Activated gamma-delta T cell treated with Interleukin-2 at 50 U/mL for 16 hours (primary cell): ENCODE data around the gene HPS4.

Experiments
- DNase-seq: peaks from one replicate; pipeline ENCODE4 v3.0.0-alpha.2; 2020

The HPS4 gene

DNA sequence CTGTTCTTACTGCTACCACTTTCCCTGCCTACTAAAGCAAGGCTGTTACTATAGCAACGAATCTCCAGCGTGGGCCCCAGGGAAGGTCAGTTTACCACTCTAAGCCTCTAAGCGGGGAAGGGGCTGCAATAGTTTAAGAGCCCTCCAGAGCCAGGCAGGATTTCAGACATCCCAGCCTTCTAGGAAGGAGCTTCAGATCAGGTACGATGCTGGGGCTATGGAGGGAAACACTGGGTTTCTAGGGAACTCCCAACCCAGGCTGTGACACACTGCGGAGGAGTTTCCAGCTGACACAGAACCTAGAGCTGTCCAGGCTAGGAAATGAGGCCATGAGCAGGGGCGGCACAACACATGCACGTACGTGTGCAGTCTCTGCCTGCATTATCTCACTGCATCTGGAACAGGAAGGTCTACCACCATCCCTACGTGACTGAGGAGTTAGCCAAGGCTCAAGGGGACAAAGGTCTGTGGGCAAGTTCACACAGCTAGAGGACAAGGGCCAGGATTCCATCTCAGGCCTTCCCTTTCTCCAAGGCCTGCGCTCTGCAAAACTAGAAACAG is 20.4 kb downstream of the HPS4 start:
- no peak for DNase-seq

DNA sequence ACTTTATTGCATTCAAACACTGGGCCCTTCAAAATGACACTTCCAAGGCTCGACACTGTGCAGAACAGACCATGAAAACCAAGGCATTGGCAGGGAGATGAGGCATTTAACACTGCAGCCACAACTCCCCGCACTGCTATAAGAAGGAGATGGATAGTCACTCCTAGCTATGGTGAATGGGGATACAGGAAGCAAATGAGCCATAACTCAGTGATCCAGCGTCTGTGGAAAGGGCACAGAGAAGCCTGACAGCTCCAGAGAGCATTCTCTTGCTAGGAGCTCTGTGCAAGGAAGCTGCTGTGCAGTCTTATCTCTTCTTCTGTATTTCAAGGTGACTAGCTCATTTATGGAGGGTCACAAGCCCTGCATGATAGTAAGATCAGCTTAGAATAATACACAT is 20.9 kb downstream of the HPS4 start:
- no peak for DNase-seq

GRCh38 chr22:26462051-26462450 is 21.5 kb downstream of the HPS4 start:
- no peak for DNase-seq

DNA sequence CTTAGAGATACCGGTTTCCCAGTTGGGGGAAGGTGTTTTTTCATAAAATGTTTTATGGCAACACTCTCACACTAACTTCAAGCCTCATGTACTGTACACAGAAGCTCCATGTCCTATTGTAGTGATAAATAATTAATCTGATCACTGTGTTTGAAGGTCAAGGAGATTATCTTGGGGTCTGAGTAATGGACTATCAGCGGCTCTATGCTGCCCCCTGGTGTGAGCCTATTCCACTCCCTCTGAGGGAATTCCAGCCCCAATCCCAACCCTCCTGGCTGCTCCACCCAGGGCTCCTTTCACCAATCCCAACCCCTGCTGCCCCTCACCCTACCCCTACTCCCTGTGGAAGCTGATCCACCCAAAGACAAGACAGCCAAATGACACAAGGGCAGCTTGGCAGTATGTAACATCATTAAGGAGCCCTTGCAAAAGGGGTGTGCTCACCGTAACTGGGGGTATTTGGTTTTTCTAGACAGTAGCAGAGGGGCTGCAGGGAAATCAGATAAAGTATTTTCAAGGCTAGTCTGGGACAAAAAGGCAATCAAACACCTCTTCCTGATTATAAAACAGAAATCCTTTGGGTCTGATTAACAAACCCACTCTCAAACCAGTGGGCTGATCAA is 22.3 kb downstream of the HPS4 start:
- peak; percentile 36 for DNase-seq

DNA sequence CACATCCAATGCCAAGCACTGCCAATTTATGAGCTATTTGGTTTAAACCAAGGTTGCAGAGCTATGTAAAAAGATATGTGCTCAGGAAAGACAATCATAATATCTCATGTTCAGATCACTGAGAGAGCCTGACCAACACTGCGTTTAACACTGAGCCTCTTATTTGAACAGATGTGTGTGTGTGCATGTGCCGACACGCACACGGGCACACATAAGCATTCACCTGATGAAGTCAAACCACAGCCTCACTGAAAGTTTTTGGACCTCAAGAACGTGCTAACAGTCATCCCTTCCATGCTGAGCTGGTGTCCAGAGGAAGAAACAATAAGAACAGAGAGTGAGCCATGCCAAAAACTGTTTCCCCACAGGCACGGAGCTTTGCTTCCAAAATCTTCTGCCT is 23.4 kb downstream of the HPS4 start:
- no peak for DNase-seq

DNA sequence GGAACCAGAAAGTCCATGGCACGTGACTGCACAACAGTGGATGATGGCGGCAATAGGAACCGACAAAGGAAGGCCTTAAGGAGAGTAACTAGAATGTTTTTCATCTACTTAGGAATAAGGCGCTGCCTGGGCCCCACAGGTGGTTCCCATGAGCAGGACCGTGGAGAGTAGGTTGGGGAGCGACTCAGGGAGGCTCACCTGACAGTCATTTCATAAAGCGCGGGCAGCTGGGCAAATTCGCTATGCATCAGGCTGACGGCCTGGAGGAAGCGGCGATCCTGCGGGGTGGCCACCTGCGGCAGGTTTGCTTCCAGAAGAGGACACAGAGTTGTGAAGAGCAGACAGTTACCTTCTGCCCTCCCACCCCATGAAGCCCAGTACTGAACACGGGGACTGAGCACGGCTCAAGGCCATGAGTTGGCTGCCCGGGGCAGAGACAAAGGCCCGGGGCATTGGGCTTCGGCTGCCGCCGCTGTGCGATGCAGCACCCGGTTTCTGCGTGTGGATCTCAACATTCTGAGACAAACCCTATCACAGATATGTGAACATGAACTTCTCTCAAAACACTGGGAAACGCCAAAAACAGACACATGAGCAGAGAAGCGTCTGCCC is 25.8 kb downstream of the HPS4 start:
- DNase-seq, result no peak

DNA sequence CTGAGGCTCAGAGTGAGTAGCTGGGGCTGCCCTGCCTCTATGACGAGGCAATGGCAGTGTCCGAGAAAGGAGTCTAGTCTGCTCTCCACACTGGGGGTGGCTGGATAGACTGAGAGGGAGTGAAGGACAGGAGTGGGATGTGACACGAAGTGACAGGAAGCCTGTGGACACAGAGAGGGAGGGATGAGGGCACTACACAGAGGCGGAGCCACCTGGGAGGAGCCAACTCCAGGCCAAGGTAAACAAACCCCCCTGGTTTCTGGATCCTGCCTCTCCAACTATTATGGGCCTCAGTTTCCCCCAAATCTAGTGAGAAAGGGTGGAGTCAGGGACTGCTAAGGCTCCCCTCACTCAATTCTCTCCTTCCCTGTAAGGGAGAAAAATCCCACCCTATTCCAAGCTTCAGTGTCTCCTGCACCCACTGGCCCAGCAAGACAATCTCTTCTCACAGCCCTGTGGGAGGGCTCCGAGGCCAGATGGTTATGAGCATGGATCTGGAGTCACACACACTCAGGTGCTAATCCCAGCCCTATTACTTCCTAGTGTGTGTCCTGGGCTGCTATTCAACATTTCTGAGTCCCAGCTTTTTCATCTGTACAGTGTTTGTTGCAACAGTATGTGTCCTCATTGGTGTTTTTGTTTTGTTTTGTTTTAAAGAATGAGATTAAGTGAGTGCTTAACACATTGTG is 29.6 kb downstream of the HPS4 start:
- DNase-seq, result no peak

GRCh38 chr22:26453216-26453615 is 30.4 kb downstream of the HPS4 start:
- DNase-seq, result no peak

DNA sequence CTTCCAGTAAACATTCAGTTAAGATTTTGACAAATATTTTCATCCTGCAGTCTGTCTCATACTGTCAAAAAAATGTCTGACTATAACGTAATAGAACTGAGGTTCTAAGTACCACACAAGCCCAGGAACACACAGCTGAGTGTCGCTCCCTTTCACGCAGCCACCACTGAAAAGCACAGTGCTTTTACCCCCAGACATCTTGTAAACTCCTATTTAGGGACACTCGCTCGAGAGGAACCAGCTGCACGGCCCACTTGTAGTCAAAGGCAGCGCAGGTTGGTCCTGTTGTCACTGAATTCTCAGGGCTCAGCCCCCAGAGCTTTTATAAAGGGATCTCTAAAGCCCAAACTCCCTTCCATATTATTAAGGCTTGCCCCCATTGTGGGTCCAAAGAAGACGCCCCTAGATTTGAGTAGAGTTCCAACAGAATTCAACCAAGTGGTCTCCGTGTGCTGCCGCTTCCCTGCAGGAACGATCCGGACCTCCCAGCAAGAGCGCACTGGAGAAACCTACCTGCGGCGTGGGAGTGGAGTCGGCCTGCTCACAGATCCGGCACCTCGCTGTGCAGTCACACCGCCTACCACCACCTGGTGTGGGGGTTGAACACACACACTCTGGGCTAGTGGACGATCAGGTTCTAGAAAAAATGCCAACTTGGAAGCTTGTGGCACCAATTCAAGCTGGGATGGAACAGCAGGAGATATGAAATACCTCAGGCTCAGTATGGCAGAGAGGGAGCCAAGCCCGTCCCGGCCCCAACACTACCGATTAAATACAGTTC is 31.2 kb downstream of the HPS4 start:
- DNase-seq, result no peak

GRCh38 chr22:26450453-26451185 is 33.0 kb downstream of the HPS4 start:
- DNase-seq, result no peak

- DNase-seq, result no peak
These were observed 34.6 kb downstream of the HPS4 start for GRCh38 chr22:26448941-26449340.

DNA sequence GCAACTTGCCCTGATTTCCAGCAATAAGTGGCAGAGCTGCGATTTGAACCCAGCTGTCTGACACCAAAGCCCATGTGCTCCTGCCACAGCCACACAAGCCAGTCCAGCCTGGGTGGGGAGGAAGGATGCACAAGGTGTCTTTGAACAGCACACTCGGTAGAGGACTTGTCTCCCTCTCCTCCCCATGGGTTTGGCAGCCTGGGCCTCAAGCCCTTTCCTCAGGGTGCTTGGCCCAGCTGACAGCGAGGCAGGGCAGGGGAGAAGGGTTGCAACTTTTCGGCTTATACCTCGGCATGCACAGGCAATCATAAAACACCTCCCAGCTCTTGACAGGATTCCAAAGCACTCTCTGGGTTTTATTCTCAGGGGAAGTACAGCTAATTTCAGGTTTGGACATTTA is 35.2 kb downstream of the HPS4 start:
- no peak for DNase-seq

- DNase-seq, result no peak
These were observed 35.8 kb downstream of the HPS4 start for GRCh38 chr22:26447584-26448329.

DNA sequence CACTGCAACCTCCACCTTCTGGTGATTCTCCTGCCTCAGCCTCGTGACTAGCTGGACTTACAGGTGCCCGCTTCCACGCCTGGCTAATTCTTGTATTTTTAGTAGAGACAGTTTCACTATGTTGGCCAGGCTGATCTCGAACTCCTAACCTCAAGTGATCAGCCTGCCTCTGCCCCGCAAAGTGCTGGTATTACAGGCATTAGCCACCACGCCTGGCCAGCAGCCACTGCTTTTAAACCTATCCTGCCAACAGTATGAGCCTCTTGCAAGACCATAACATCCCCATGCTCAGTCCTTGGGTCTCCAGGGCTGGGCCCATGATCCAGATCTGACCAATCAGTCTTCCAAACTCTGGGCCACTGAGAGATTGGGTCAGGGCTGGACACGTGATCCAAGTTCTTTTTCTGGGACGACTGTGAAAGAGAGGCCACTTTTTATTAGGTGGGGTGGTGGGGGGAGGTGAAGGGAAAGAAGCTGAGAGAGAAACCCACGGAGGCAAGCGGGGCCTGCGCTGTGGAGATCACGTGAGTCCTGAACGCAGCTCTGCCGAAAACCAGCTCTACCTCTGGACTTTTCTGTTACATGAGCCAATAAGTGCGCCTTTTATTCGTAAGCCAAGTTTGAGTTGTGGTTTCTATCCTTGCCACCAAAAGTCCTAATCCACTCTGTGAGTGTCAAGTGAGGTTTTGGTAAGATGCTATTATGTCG is 36.6 kb downstream of the HPS4 start:
- no peak for DNase-seq

DNA sequence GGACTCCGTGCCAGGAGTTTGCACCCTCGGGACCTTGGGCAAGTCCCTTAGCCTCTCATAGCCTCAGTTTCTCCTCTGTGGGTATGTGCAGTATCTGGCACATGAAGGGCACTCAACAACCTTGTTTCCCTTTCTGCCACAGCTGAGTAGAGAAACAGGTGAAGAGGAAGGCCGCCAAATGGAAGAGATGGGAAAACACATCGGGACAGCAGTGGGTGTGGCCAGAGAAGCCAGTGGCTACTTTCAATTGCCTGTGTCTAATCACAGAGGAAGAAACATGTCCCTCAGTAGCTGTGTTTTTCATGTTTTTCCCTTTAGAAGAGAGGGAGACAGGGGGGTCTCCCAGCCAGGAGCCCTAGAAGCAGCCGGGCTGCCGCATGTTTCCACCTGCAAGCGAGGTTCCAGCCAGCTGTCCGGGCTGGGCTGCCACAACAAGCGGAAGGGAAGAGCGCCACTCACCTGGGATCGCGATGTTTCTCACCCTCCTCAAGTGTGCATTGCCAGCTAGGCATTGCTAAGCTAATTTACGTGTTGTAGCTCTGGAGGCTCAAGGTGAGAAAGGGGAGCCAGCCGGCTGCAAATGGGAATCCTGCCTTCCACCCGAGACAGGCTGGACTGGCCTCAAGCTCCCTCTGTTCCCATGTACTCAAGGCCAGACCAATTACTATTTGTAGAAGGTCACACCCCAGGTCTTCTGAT is 37.9 kb downstream of the HPS4 start:
- DNase-seq, result no peak

DNA sequence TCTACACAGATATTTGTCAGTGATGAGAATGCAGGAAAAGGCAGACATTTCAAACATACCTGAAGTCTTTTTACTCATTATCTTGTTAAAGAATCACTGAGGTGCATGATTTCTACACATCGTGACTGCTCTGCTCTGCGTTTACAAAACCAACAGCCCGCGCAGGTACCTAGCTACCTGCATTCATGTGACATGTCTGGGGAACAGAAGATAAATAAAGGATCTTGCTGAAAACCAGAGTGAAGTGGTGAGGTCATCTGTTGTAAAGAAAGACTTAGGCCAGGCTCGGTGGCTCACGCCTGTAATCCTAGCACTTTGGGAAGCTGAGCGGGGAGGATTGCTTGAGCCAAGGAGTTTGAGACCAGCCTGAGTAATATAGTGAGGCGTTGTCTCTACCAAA is 38.8 kb downstream of the HPS4 start:
- DNase-seq, result no peak

DNA sequence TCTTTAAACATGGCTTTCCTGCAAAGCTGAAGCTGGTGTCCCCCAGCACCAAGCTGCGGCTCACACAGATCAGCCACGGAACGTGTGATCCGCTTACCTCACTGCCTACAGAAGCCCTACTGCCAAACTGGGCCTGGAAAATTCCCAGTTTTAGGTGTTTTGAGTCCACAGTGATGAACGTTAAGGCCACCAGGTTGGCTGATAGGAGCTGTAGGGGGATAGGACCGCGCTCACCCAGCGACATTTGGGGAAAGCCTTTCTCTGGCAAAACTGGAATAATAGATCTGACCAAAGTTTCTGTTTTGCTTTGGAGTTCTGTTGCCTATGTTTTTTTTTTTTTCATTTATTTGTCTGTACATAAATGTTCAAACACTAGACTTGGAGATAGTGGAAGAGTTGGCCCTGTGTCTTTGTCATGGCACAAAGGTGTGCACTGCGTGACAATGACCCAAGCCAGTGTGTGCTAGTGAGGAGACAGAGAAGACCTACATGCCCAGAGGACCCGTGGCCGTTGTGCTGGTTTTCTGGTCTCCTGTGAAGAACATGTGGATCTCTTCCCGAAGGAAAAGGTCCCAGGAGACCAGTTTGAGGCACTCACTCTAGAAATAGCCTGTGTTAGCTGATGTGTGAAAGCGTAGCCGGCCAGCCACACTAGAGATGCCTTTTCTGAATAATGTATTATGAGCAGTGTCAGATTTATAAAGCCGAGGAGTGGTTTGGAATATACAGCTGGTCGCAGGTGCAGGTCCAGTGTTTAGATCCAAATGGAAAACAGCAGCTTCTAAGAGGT is 39.5 kb downstream of the HPS4 start:
- no peak for DNase-seq

DNA sequence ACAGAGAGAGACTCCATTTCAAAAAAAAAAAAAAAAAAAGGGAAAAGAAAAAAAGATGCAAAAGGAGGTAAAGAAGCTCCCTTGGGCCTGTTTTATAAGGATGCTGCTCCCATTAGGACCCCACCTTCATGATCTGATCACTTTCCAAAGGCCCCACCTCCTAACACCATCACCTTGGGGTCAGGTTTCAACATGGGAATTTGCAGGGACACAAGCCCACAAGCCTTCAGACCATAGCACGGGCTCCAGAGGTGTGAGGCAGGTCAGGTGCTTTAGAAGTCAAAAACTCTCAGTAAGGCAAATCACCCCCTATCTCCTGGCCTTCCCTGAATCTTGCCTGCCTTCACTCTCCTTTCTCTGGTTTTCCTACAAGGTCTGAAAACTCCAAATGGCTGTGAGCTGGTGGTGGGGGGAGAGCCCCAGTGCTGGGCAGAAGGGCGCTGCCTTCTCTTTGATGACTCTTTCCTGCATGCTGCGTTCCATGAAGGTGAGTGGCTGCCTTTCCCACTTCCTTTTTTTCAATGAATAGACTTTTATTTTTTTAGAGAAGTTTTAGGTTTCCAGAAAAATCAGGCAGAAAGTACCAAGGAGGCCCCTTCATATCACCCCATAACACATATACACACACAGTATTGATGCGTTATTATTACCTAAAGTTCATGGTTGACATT is 41.4 kb downstream of the HPS4 start:
- no peak for DNase-seq

DNA sequence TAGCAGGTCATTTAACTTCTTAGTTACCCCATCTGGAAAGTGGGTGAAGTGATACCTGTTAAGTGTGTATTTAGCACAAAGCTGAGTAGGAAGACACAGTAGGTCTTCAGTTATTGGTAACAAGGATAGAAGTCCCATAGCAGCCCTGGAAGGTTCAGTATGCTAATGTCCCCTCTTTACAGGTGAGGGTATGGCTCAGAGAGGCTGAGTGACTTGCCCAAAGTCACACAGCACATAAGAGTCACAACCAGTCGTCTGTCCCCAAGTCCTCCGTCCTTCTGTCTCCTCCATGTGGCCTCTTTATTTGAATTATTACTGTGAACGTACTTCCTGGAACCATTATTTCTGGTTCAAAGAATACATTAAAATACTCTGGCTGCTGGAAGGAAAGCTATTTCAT is 44.0 kb downstream of the HPS4 start:
- no peak for DNase-seq
